GM19455 (cell line): ENCODE data around the gene FBXW10.
"Not testable (repeated sequence)": the region's sequence is repeated elsewhere in the genome, so short reads cannot be mapped to it uniquely, and the experiment has no call there.

ENCODE experiments used
- ATAC-seq: cut with Tn5 transposase; IDR thresholded peaks from one replicate; pipeline ENCODE4 v1.9.1; 2021; ENCODE audit not compliant: unreplicated experiment

Gene FBXW10

DNA sequence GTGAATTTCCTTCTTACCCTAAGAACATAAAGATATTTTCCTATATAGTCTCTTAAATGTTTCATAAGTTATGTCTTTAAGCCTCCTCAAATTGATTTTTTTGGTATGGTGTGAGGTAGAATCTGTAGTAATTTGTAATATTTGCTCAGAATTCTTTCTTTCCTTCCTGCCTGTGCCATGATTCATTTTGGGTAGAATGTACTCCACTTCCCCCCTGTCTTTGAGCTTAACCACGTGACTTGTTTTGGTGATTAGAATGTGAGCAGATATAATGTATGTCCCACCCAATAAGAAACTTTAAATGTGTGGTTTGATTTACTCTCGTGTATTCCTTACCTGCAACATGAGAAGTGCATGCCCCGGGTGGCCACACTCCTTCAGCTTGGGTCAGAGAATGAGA, 77.6 kb downstream of the FBXW10 start:
- ATAC-seq, result not testable (repeated sequence)

GRCh38 chr17:18827613-18828012, 83.8 kb downstream of the FBXW10 start:
- not testable (repeated sequence) for ATAC-seq
